H1 (cell line): Measurements from ENCODE around the gene SLC9A5. TPM values are rescaled to one million over a fixed set of nuclear protein-coding genes. Genes with fewer than 3 reads are reported as not detected.

Source experiments
- CTCF ChIA-PET: fragments of 300-600 bp; sonication (Branson Sonifier 250); formaldehyde crosslinking; loops from one replicate; lab custom pipeline; 2021; ENCODE audit not compliant: partially characterized antibody; lab: Charles Lee
- POLR2A ChIA-PET: fragments of 300-600 bp; sonication (Branson Sonifier 250); formaldehyde crosslinking; loops from one replicate; lab custom pipeline; 2021; ENCODE audit warnings: inconsistent platforms; ENCODE audit not compliant: partially characterized antibody; lab: Charles Lee
- DNase-seq, 2 experiments: peaks; one replicate each; pipeline versions ENCODE4 v3.0.0 to v3.0.0-alpha.2; 2010 to 2022; ENCODE audit warnings: low spot score in 2 of 2, low read depth in 1 of 2, mixed read lengths in 1 of 2
- FAIRE-seq: peaks from 2 replicates; lab custom pipeline; 2011; peaks lifted over from hg19 to GRCh38; lab: Jason Lieb, UNC
- H2AFZ ChIP-seq: 2 replicates; pipeline ENCODE4 v1.8.1; 2012; ENCODE audit warnings: low read length, inconsistent platforms
- H2AK5ac ChIP-seq: 2 replicates; pipeline ENCODE4 v1.6.1; 2013; ENCODE audit warnings: low read depth, low read length
- H2BK120ac ChIP-seq: replicated peaks from 2 replicates; pipeline ENCODE3; 2013; ENCODE audit warnings: low read depth, low read length, inconsistent platforms
- H2BK12ac ChIP-seq: 2 replicates; pipeline ENCODE4 v1.6.1; 2013; ENCODE audit warnings: low read depth, low read length
- H2BK15ac ChIP-seq: 2 replicates; pipeline ENCODE4 v1.6.1; 2013; ENCODE audit warnings: low read length
- H2BK20ac ChIP-seq: 2 replicates; pipeline ENCODE4 v1.6.1; 2013; ENCODE audit warnings: low read length
- H2BK5ac ChIP-seq: 2 replicates; pipeline ENCODE4 v1.6.1; 2013; ENCODE audit warnings: low read depth, low read length
- H3K14ac ChIP-seq: 2 replicates; pipeline ENCODE4 v1.6.1; 2013; ENCODE audit warnings: inconsistent platforms; ENCODE audit not compliant: insufficient read length
- H3K18ac ChIP-seq: 2 replicates; pipeline ENCODE4 v1.6.1; 2013; ENCODE audit warnings: low read length; ENCODE audit errors: extremely low read depth
- H3K23ac ChIP-seq: 2 replicates; pipeline ENCODE4 v1.6.1; 2013; ENCODE audit warnings: inconsistent platforms; ENCODE audit not compliant: insufficient read length
- H3K23me2 ChIP-seq: 2 replicates; pipeline ENCODE4 v1.6.1; 2013; ENCODE audit warnings: low read depth, low read length
- H3K27ac ChIP-seq: 2 replicates; pipeline ENCODE4 v1.6.1; 2011; ENCODE audit warnings: low read depth, low read length, inconsistent platforms
- H3K27me3 ChIP-seq, 4 experiments: replicated peaks in 1 of 4; 1 replicate in 1 of 4; 2 replicates in 3 of 4; pipeline versions ENCODE4 v1.6.1 to v1.8.1; 2011 to 2013; ENCODE audit warnings: low read length in 3 of 4, mild to moderate bottlenecking in 3 of 4, inconsistent platforms in 2 of 4, mixed read lengths in 2 of 4, moderate library complexity in 1 of 4; ENCODE audit not compliant: control insufficient read depth in 3 of 4, insufficient read depth in 3 of 4; ENCODE audit errors: extremely low read depth in 1 of 4
- H3K36me3 ChIP-seq, 4 experiments: 2 replicates each; pipeline versions ENCODE4 v1.6.1 to v1.8.1; 2011 to 2013; ENCODE audit warnings: mild to moderate bottlenecking in 4 of 4, low read length in 3 of 4, moderate library complexity in 2 of 4, control low read depth in 1 of 4, inconsistent platforms in 1 of 4; ENCODE audit not compliant: insufficient read depth in 4 of 4, control insufficient read depth in 2 of 4
- H3K4ac ChIP-seq: replicated peaks from 2 replicates; pipeline ENCODE3; 2013; ENCODE audit warnings: low read length, low read depth, mixed read lengths, inconsistent platforms; ENCODE audit not compliant: insufficient read length
- H3K4me1 ChIP-seq, 4 experiments: replicated peaks in 1 of 4; 1 replicate in 1 of 4; 2 replicates in 3 of 4; pipeline versions ENCODE4 v1.6.1 to v1.8.1; 2011 to 2013; ENCODE audit warnings: low read length in 3 of 4, inconsistent platforms in 2 of 4, mixed read lengths in 1 of 4; ENCODE audit not compliant: insufficient read depth in 4 of 4, control insufficient read depth in 3 of 4
- H3K4me2 ChIP-seq, 2 experiments: 2 replicates each; pipeline versions ENCODE4 v1.6.1 to v1.8.1; 2011 to 2013; ENCODE audit warnings: low read depth in 2 of 2, low read length in 2 of 2, control low read depth in 1 of 2, inconsistent platforms in 1 of 2, mild to moderate bottlenecking in 1 of 2; ENCODE audit not compliant: insufficient read depth in 1 of 2
- H3K4me3 ChIP-seq, 4 experiments: fragments of 200-600, 300-600 bp in 1 of 4; sonication (generic), shearing (Covaris generic), sonication (Bioruptor Twin) in 1 of 4; 2 replicates each; pipeline versions ENCODE4 v1.5.1 to v1.8.1; 2011 to 2016; ENCODE audit warnings: low read length in 4 of 4, low read depth in 3 of 4, control low read depth in 2 of 4, inconsistent platforms in 2 of 4, mild to moderate bottlenecking in 2 of 4, mixed read lengths in 1 of 4, moderate library complexity in 1 of 4; ENCODE audit not compliant: insufficient read depth in 2 of 4; ENCODE audit errors: extremely low read depth in 1 of 4
- H3K56ac ChIP-seq: replicated peaks from 2 replicates; pipeline ENCODE3; 2013; ENCODE audit warnings: low read depth, mild to moderate bottlenecking, mixed read lengths, low read length, inconsistent platforms; ENCODE audit not compliant: insufficient read length
- H3K79me1 ChIP-seq: 2 replicates; pipeline ENCODE4 v1.6.1; 2013; ENCODE audit warnings: low read depth, low read length, control low read depth
- H3K79me2 ChIP-seq, 2 experiments: 2 replicates each; pipeline versions ENCODE4 v1.6.1 to v1.8.1; 2012 to 2013; ENCODE audit warnings: low read length in 2 of 2, mild to moderate bottlenecking in 2 of 2, inconsistent platforms in 1 of 2; ENCODE audit not compliant: insufficient read depth in 2 of 2, control insufficient read depth in 1 of 2
- H3K9ac ChIP-seq, 4 experiments: replicated peaks in 1 of 4; 1 replicate in 1 of 4; 2 replicates in 3 of 4; pipeline versions ENCODE4 v1.6.1 to v1.8.1; 2011 to 2013; ENCODE audit warnings: low read depth in 3 of 4, low read length in 3 of 4, control low read depth in 2 of 4, mild to moderate bottlenecking in 2 of 4, moderate library complexity in 2 of 4, inconsistent platforms in 1 of 4; ENCODE audit errors: extremely low read depth in 1 of 4
- H3K9me3 ChIP-seq, 2 experiments: 2 replicates each; pipeline versions ENCODE4 v1.6.1 to v1.8.1; 2012 to 2013; ENCODE audit warnings: mild to moderate bottlenecking in 2 of 2, moderate library complexity in 2 of 2, control low read depth in 1 of 2, inconsistent platforms in 1 of 2, low read depth in 1 of 2, low read length in 1 of 2, mixed read lengths in 1 of 2; ENCODE audit not compliant: insufficient read depth in 2 of 2
- H4K20me1 ChIP-seq, 2 experiments: replicated peaks in 1 of 2; 2 replicates each; pipeline versions ENCODE3 to v1.8.1; 2011 to 2013; ENCODE audit warnings: inconsistent platforms in 2 of 2, low read length in 2 of 2, mild to moderate bottlenecking in 1 of 2; ENCODE audit not compliant: insufficient read depth in 2 of 2, control insufficient read depth in 1 of 2
- H4K5ac ChIP-seq: 2 replicates; pipeline ENCODE4 v1.6.1; 2013; ENCODE audit warnings: low read length, low read depth, mixed read lengths, inconsistent platforms; ENCODE audit not compliant: insufficient read length
- H4K8ac ChIP-seq: 2 replicates; pipeline ENCODE4 v1.8.0; 2013; ENCODE audit warnings: mild to moderate bottlenecking, moderate library complexity, low read length, inconsistent platforms; ENCODE audit not compliant: insufficient read depth; ENCODE audit errors: extremely low read depth
- H4K91ac ChIP-seq: replicated peaks from 2 replicates; pipeline ENCODE3; 2013; ENCODE audit warnings: low read length, mixed read lengths, inconsistent platforms; ENCODE audit not compliant: insufficient read length
- RAD21 ChIP-seq, 2 experiments: IDR thresholded peaks in 1 of 2; conservative IDR thresholded peaks in 1 of 2; 2 replicates each; pipeline ENCODE4 v1.6.1; 2011; ENCODE audit warnings: low read depth in 2 of 2, low read length in 2 of 2, improper control_type of control experiment in 1 of 2, inconsistent platforms in 1 of 2, mild to moderate bottlenecking in 1 of 2, moderate library complexity in 1 of 2
- SIN3A ChIP-seq, 2 experiments: IDR thresholded peaks in 1 of 2; conservative IDR thresholded peaks in 1 of 2; 2 replicates each; pipeline ENCODE4 v1.6.1; 2011 to 2012; ENCODE audit warnings: low read length in 2 of 2, improper control_type of control experiment in 1 of 2, low read depth in 1 of 2, mild to moderate bottlenecking in 1 of 2
- SP4 ChIP-seq: IDR thresholded peaks from 2 replicates; pipeline ENCODE4 v1.6.1; 2012; ENCODE audit warnings: low read length, inconsistent platforms
- WGBS, 2 experiments: shearing (Covaris generic) in 1 of 2; methylation state at CpG; one replicate each; pipeline versions ENCODE4 v1.1.6 to v1.1.7; 2013 to 2015; ENCODE audit warnings: low lambda C conversion rate in 2 of 2, mixed read lengths in 2 of 2, inconsistent platforms in 1 of 2, low coverage in 1 of 2, missing lambda C conversion rate in 1 of 2; ENCODE audit not compliant: insufficient replicate concordance in 2 of 2, insufficient coverage in 1 of 2, insufficient read length in 1 of 2; ENCODE audit errors: extremely low coverage in 1 of 2, missing lambda C conversion rate in 1 of 2; 5-methylcytosine and 5-hydroxymethylcytosine counted together
- polyA plus RNA-seq, 7 experiments: library from polyadenylated mRNA; depleted of rRNA in 3 of 7; stranded (reverse) in 5 of 7; unstranded in 2 of 7; fragments of >200 nt in 5 of 7; fragments of 200-250 nt in 2 of 7; gene quantifications; 1 replicate in 5 of 7; 2 replicates in 1 of 7; 4 replicates in 1 of 7; pipeline versions ENCODE4 v1.2.1 to v1.2.3, GENCODE V29; 2011 to 2013; ENCODE audit warnings: missing spikeins in 2 of 7, mixed read lengths in 2 of 7
- total RNA-seq: library from RNA; stranded (reverse); fragmentation: NEBNext Ultra II Directional; extraction: Animal tissue kit (Norgen Biotek cat#: 25700); gene quantifications from 2 replicates; pipeline ENCODE4 v1.2.1, GENCODE V29; 2021

The SLC9A5 gene
- total and polyA plus RNA-seq, 2 of the 8 experiments (the other 6 are each of a cell fraction or from before 2014, with no cell fraction given): 7.9 to 8.6 TPM

DNA sequence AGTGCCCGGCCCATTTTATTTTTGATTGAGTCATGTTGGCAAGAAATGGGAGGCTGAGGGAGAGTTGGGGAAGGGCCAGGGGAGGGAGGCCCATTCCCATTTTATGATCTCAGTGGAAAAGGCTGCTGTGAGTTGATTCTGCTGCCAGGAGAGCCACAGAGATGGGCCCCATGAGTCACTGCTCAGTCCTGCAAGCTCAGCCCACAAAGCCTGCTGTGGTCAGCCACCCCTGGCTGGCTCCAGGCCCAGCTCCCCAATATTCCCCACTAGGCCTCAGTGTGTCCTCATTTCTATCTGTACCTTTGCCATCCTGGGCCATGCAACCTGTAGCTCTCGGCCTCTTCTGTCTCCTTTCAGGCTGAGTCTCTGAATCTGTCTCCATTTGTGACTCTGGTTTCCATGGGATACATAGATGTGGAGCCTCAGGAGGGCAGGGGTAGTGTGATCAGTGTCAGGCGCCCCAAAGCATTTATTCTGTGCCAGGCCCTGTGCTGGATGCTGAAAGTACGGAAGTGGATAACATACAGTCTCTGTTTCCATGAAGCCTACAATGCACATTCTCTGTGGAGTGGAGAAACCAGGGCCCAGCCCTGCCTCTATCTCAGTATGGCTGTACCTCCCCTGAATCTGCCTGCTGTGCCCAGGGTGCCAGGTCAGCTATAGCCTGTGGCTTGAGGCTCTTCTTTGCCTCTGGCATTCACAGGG is 28.7 kb downstream of the SLC9A5 start:
- DNase-seq (no peak), FAIRE-seq (no peak)
- no peak overlapping the region for H2BK15ac ChIP-seq
- no peak overlapping the region for H3K4ac ChIP-seq
- H3K4me2 ChIP-seq: no peak overlapping the region; a peak in 1 of 4 replicates
- no peak overlapping the region for H3K4me3 ChIP-seq
- H3K14ac ChIP-seq: no peak overlapping the region
- H4K5ac ChIP-seq: no peak overlapping the region
- CTCF ChIA-PET: interaction anchor here (1.0 to 3.1 kb wide), 13 partner anchors 8 to 51 kb away, joined by 3 to 27 read pairs (median 5); partner anchors contain the start of gene TMEM208
- no peaks in the 10 kb centered on the region for H3K36me3 ChIP-seq
- H3K23me2 ChIP-seq: peaks cover 4% of the 10 kb centered on the region; the same call in 1 of the 2 replicates
- POLR2A ChIA-PET: interaction anchor here (1.2 kb wide), 1 partner anchor 31 kb away, joined by 4 read pairs; no protein-coding TSS in a partner anchor
- H4K91ac ChIP-seq: no peak overlapping the region
- 79% methylated on average over 4 of the region's 4 CpGs; no CpG with 5 or more reads in 1 of the 2 experiments for WGBS, 2 experiments
- no peak overlapping the region for H2AFZ ChIP-seq
- H3K56ac ChIP-seq: no peak overlapping the region
- no peak overlapping the region for H3K9ac ChIP-seq
- no peak overlapping the region for H2BK5ac ChIP-seq
- H4K8ac ChIP-seq: no peak overlapping the region
- no peak overlapping the region for H3K18ac ChIP-seq
- no peaks in the 10 kb centered on the region for H3K4me1 ChIP-seq
- no peaks in the 10 kb centered on the region for H3K79me1 ChIP-seq
- H2AK5ac ChIP-seq: no peak overlapping the region
- H2BK12ac ChIP-seq: no peak overlapping the region
- H3K23ac ChIP-seq: no peak overlapping the region
- H2BK20ac ChIP-seq: no peak overlapping the region
- H3K79me2 ChIP-seq: no peaks in the 10 kb centered on the region
- H3K27ac ChIP-seq: no peak overlapping the region
- peaks cover 0 to 15% (median 12%) of the 10 kb centered on the region in 4 experiments; a peak in 5 of 7 replicates for H3K27me3 ChIP-seq
- H3K9me3 ChIP-seq: no peaks in the 10 kb centered on the region
- no peaks in the 10 kb centered on the region for H4K20me1 ChIP-seq
- TF ChIP-seq RAD21 (IDR thresholded peaks at IDR 0.05 in 1 of 2, conservative IDR thresholded peaks at IDR 0.05 in 1 of 2; ENCODE audit: low read depth in 2 of 2, low read length in 2 of 2) (no peak), SP4 (no peak), SIN3A (conservative IDR thresholded peaks at IDR 0.05 in 1 of 2, IDR thresholded peaks at IDR 0.05 in 1 of 2; ENCODE audit: low read depth in 1 of 2, low read length in 2 of 2) (no peak)
- no peak overlapping the region for H2BK120ac ChIP-seq
